HepG2 (cell line): ENCODE measurements around the gene HPD. TPM values are rescaled to one million over a fixed set of nuclear protein-coding genes. Genes with fewer than 3 reads are reported as not detected.

Experiments
- AKAP8 ChIP-seq: sonication (generic); formaldehyde crosslinking; IDR thresholded peaks from 2 replicates; pipeline ENCODE4 v1.5.1; 2020; ENCODE audit warnings: mild to moderate bottlenecking, missing genetic modification reagents
- ATF7-NPFF ChIP-seq: sonication (generic); formaldehyde crosslinking; IDR thresholded peaks from 2 replicates; pipeline ENCODE4 v1.8.1; 2023; ENCODE audit warnings: mild to moderate bottlenecking, low read depth, missing genetic modification reagents, moderate library complexity
- HIVEP1 ChIP-seq: sonication (generic); formaldehyde crosslinking; IDR thresholded peaks from 2 replicates; pipeline ENCODE4 v1.4.0; 2020; ENCODE audit warnings: mild to moderate bottlenecking, missing genetic modification reagents
- HOXD1 ChIP-seq: sonication (generic); formaldehyde crosslinking; IDR thresholded peaks from 2 replicates; pipeline ENCODE4 v1.5.0; 2020; ENCODE audit warnings: missing genetic modification reagents
- IRF2 ChIP-seq: IDR thresholded peaks from 2 replicates; pipeline ENCODE4 v1.6.1; 2018; ENCODE audit warnings: missing genetic modification reagents, missing compliant biosample characterization
- KLF6 ChIP-seq: IDR thresholded peaks from 2 replicates; pipeline ENCODE4 v1.8.0; 2016; ENCODE audit warnings: missing biosample characterization, missing genetic modification reagents
- MYNN ChIP-seq: sonication (generic); formaldehyde crosslinking; IDR thresholded peaks from 2 replicates; pipeline ENCODE4 v1.4.0; 2020; ENCODE audit warnings: mild to moderate bottlenecking, low read depth, missing genetic modification reagents
- NBN ChIP-seq: fragments of 450-650 bp; conservative IDR thresholded peaks from 2 replicates; pipeline ENCODE4 v1.6.1; 2017
- RFX1 ChIP-seq: fragments of 450-650 bp; IDR thresholded peaks from 2 replicates; pipeline ENCODE4 v1.6.1; 2017
- SAFB2 ChIP-seq: sonication (generic); formaldehyde crosslinking; IDR thresholded peaks from 2 replicates; pipeline ENCODE4 v1.5.1; 2020; ENCODE audit warnings: missing genetic modification reagents, low read depth, mild to moderate bottlenecking, borderline replicate concordance
- SRSF1 ChIP-seq: fragments of 200-400 bp; formaldehyde crosslinking; optimal IDR thresholded peaks from 2 replicates; pipeline ENCODE3; 2017; ENCODE audit warnings: mild to moderate bottlenecking, low read depth, low read length, moderate library complexity
- ZNF264 ChIP-seq: sonication (generic); formaldehyde crosslinking; IDR thresholded peaks from 2 replicates; pipeline ENCODE4 v1.4.0; 2020; ENCODE audit warnings: missing genetic modification reagents
- ZNF615 ChIP-seq: sonication (generic); formaldehyde crosslinking; IDR thresholded peaks from 2 replicates; pipeline ENCODE4 v1.5.0; 2020; ENCODE audit warnings: mild to moderate bottlenecking, missing genetic modification reagents, borderline replicate concordance
- ZNF619 ChIP-seq: sonication (generic); formaldehyde crosslinking; IDR thresholded peaks from 2 replicates; pipeline ENCODE4 v1.4.0; 2020; ENCODE audit warnings: mild to moderate bottlenecking, missing genetic modification reagents
- ZNF773 ChIP-seq: sonication (generic); formaldehyde crosslinking; IDR thresholded peaks from 2 replicates; pipeline ENCODE4 v1.4.0; 2020; ENCODE audit warnings: missing genetic modification reagents, borderline replicate concordance
- ZSCAN21 ChIP-seq: sonication (generic); formaldehyde crosslinking; IDR thresholded peaks from 2 replicates; pipeline ENCODE4 v1.8.0; 2022; ENCODE audit warnings: mild to moderate bottlenecking, missing genetic modification reagents, moderate library complexity, borderline replicate concordance
- polyA plus RNA-seq, 8 experiments: library from polyadenylated mRNA; depleted of rRNA in 3 of 8; stranded (reverse) in 7 of 8; unstranded in 1 of 8; fragments of >200 nt; fragmentation: Illumina TruSeq in 4 of 8; extraction: Trizol in 4 of 8; gene quantifications; 2 replicates each; pipeline versions ENCODE4 v1.2.1 to v1.2.3, GENCODE V29; 2011 to 2016; ENCODE audit warnings: low read depth in 4 of 8, missing spikeins in 1 of 8, mixed read lengths in 1 of 8; ENCODE audit not compliant: insufficient read depth in 1 of 8
- total RNA-seq, 5 experiments: library from RNA; depleted of rRNA; stranded (reverse); fragments of >200 nt; fragmentation: Illumina TruSeq; extraction: Trizol; gene quantifications; 2 replicates each; pipeline ENCODE4 v1.2.3, GENCODE V29; 2016; ENCODE audit warnings: low read depth in 1 of 5
- TF ChIP-seq, protein P1 (sequence below): sonication (generic); formaldehyde crosslinking; IDR thresholded peaks from 2 replicates; pipeline ENCODE4 v1.8.0; 2022; ENCODE audit warnings: mild to moderate bottlenecking, missing genetic modification reagents; ENCODE audit not compliant: insufficient replicate concordance
- TF ChIP-seq, protein P2 (sequence below): sonication (generic); formaldehyde crosslinking; IDR thresholded peaks from 2 replicates; pipeline ENCODE4 v1.4.0; 2020; ENCODE audit warnings: missing genetic modification reagents
- TF ChIP-seq, protein P3 (sequence below), 2 experiments: sonication (generic) in 1 of 2; formaldehyde crosslinking in 1 of 2; IDR thresholded peaks; 2 replicates each; pipeline versions ENCODE4 v1.4.0 to v1.6.1; 2018 to 2020; ENCODE audit warnings: missing genetic modification reagents in 2 of 2, borderline replicate concordance in 1 of 2, low read depth in 1 of 2, mild to moderate bottlenecking in 1 of 2, missing biosample characterization in 1 of 2
- TF ChIP-seq, protein P4 (sequence below): IDR thresholded peaks from 2 replicates; pipeline ENCODE4 v1.6.1; 2016; ENCODE audit warnings: mild to moderate bottlenecking

Gene HPD
- total and polyA plus RNA-seq, 2 of the 13 experiments (the other 11 are each of a cell fraction or from before 2014, with no cell fraction given), result 120 to 195 TPM

DNA sequence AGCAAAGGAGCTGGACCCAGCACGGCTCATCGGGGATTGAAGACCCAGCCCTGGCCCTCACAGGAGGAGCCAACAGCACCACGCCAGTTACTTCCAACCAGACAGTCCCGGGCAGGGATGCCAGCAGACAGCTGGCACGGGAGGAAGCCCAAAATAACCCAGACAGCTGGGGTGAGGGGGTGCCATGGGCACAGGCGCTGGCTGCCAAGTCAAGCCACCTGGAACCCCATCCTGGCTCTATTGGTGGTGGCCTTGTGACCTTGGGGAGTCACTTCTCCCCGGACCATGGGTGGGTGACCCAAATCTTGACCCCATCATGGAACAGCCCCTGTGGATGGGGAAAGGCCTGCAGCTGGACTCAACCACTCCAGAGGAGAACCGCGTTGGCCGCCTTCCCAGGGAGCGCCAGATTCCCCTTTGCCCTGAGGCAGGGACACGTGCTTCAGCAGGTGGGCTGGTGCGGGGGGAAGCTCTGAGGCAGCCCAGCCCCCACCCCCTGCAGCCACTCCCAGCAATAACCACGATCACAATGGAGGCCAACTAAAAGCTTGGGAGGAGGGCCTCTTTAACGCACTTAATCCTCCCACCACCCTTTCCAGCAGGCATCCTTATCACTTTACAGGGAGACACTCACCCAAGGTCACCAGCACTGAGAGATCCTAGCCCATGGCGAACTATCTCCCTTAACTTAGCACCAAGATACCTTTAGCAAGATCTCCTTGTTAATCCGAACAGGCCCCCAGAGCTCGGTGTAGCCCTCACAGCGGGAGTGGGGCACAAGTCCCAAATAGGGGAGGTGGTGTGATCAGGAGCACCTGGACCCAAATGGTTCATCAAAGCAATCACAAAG, 60.5 kb downstream of the HPD start (continued):
- TF ChIP-seq, protein P1, sequence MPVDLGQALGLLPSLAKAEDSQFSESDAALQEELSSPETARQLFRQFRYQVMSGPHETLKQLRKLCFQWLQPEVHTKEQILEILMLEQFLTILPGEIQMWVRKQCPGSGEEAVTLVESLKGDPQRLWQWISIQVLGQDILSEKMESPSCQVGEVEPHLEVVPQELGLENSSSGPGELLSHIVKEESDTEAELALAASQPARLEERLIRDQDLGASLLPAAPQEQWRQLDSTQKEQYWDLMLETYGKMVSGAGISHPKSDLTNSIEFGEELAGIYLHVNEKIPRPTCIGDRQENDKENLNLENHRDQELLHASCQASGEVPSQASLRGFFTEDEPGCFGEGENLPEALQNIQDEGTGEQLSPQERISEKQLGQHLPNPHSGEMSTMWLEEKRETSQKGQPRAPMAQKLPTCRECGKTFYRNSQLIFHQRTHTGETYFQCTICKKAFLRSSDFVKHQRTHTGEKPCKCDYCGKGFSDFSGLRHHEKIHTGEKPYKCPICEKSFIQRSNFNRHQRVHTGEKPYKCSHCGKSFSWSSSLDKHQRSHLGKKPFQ (CRISPR knock-in tag), result peak; percentile 7
- 0 out of 2 replicates have a peak, but pooled peaks have one; percentile 44 for TF ChIP-seq SAFB2 (CRISPR knock-in tag)
- 0 out of 2 replicates have a peak, but pooled peaks have one; percentile 8 for TF ChIP-seq ATF7-NPFF (CRISPR knock-in tag)
- TF ChIP-seq, protein P2, sequence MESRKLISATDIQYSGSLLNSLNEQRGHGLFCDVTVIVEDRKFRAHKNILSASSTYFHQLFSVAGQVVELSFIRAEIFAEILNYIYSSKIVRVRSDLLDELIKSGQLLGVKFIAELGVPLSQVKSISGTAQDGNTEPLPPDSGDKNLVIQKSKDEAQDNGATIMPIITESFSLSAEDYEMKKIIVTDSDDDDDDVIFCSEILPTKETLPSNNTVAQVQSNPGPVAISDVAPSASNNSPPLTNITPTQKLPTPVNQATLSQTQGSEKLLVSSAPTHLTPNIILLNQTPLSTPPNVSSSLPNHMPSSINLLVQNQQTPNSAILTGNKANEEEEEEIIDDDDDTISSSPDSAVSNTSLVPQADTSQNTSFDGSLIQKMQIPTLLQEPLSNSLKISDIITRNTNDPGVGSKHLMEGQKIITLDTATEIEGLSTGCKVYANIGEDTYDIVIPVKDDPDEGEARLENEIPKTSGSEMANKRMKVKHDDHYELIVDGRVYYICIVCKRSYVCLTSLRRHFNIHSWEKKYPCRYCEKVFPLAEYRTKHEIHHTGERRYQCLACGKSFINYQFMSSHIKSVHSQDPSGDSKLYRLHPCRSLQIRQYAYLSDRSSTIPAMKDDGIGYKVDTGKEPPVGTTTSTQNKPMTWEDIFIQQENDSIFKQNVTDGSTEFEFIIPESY, result peak; percentile 76
- no peak for TF ChIP-seq NBN
- TF ChIP-seq HOXD1, result no peak
- TF ChIP-seq RFX1, result no peak
- peak; percentile 44; the same call in 1 of the 2 replicates for TF ChIP-seq IRF2
- peak; percentile 76; the same call in 1 of the 2 replicates for TF ChIP-seq ZSCAN21 (CRISPR knock-in tag)
- no peak for TF ChIP-seq SRSF1
- TF ChIP-seq AKAP8, result peak; percentile 85
- no peak for TF ChIP-seq ZNF773 (CRISPR knock-in tag)
- TF ChIP-seq ZNF264 (CRISPR knock-in tag), result no peak
- TF ChIP-seq ZNF619 (CRISPR knock-in tag), result no peak
- TF ChIP-seq HIVEP1 (CRISPR knock-in tag), result peak; percentile 28; the same call in 1 of the 2 replicates
- TF ChIP-seq, protein P3, sequence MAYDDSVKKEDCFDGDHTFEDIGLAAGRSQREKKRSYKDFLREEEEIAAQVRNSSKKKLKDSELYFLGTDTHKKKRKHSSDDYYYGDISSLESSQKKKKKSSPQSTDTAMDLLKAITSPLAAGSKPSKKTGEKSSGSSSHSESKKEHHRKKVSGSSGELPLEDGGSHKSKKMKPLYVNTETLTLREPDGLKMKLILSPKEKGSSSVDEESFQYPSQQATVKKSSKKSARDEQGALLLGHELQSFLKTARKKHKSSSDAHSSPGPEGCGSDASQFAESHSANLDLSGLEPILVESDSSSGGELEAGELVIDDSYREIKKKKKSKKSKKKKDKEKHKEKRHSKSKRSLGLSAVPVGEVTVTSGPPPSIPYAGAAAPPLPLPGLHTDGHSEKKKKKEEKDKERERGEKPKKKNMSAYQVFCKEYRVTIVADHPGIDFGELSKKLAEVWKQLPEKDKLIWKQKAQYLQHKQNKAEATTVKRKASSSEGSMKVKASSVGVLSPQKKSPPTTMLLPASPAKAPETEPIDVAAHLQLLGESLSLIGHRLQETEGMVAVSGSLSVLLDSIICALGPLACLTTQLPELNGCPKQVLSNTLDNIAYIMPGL (CRISPR knock-in tag; IDR thresholded peaks at IDR 0.05; ENCODE audit: borderline replicate concordance in 1 of 2, low read depth in 1 of 2), result 0 out of 4 replicates have a peak, but pooled peaks of 1 of the 2 experiments have one; percentile 21
- TF ChIP-seq ZNF615 (CRISPR knock-in tag), result no peak
- TF ChIP-seq, protein P4, sequence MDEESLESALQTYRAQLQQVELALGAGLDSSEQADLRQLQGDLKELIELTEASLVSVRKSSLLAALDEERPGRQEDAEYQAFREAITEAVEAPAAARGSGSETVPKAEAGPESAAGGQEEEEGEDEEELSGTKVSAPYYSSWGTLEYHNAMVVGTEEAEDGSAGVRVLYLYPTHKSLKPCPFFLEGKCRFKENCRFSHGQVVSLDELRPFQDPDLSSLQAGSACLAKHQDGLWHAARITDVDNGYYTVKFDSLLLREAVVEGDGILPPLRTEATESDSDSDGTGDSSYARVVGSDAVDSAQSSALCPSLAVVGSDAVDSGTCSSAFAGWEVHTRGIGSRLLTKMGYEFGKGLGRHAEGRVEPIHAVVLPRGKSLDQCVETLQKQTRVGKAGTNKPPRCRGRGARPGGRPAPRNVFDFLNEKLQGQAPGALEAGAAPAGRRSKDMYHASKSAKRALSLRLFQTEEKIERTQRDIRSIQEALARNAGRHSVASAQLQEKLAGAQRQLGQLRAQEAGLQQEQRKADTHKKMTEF (CRISPR knock-in tag), result peak; percentile 54; the same call in 1 of the 2 replicates
- TF ChIP-seq KLF6 (CRISPR knock-in tag), result no peak
- TF ChIP-seq MYNN (CRISPR knock-in tag), result no peak
